ENCODE data around the gene ALKBH2. TPM values are rescaled to one million over a fixed set of nuclear protein-coding genes. Genes with fewer than 3 reads are reported as not detected.

ALKBH2 gene
- total RNA-seq, 2 experiments from 2014 or later, result 12.8 to 14.0 TPM

DNA sequence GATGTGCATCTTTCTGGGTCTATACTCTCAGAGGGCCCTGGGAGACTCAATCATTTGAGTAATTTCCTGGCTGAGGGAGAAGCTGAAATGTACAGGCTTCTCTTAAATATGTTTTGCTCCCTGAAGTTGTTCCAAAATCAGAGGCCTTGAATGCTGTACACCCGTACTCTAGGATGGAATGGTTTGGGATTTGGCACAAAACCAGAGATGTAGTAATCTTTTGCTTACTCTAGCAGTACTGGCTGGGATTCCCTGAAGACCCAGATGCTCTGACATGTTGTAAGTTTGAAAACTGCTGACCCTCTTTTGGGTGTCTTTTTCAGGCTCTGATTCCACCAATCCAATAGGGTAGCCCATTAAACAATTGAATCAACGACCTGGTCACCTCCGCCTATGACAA, 33.5 kb upstream of the ALKBH2 start:
- Histone ChIP-seq H3K27ac (ENCODE audit: low read depth in 1 of 2, low read length in 2 of 2) (no peak overlapping the region), H3K4me3 (ENCODE audit: low read length) (no peak overlapping the region), H3K36me3 (ENCODE audit: insufficient read depth, low read length) (peaks cover 1% of the 10 kb centered on the region), H3K27me3 (ENCODE audit: control insufficient read depth in 1 of 2, insufficient read depth in 2 of 2, low read length in 2 of 2) (no peaks in the 10 kb centered on the region), H3K4me1 (ENCODE audit: insufficient read depth, low read length) (no peaks in the 10 kb centered on the region), H3K9me3 (ENCODE audit: control insufficient read depth in 1 of 2, insufficient read depth in 1 of 2, low read length in 2 of 2) (no peaks in the 10 kb centered on the region)
- Mint-ChIP-seq H3K27me3 (no peaks in the 10 kb centered on the region), H3K36me3 (ENCODE audit: low read depth) (no peaks in the 10 kb centered on the region), H3K9me3 (no peaks in the 10 kb centered on the region), H3K27ac (no peak overlapping the region), H3K4me1 (ENCODE audit: low read depth) (no peaks in the 10 kb centered on the region), H3K4me3 (no peak overlapping the region)
- POLR2A ChIA-PET, result no interaction called here
- ATAC-seq (ENCODE audit: poor library complexity), result no peak
- no peak for DNase-seq
- intact Hi-C loops (cut with DNase I, micrococcal nuclease), result no loop called here
- TF ChIP-seq, protein P1, sequence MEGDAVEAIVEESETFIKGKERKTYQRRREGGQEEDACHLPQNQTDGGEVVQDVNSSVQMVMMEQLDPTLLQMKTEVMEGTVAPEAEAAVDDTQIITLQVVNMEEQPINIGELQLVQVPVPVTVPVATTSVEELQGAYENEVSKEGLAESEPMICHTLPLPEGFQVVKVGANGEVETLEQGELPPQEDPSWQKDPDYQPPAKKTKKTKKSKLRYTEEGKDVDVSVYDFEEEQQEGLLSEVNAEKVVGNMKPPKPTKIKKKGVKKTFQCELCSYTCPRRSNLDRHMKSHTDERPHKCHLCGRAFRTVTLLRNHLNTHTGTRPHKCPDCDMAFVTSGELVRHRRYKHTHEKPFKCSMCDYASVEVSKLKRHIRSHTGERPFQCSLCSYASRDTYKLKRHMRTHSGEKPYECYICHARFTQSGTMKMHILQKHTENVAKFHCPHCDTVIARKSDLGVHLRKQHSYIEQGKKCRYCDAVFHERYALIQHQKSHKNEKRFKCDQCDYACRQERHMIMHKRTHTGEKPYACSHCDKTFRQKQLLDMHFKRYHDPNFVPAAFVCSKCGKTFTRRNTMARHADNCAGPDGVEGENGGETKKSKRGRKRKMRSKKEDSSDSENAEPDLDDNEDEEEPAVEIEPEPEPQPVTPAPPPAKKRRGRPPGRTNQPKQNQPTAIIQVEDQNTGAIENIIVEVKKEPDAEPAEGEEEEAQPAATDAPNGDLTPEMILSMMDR (IDR thresholded peaks at IDR 0.05), result no peak
- CTCF ChIA-PET, result no interaction called here

DNA sequence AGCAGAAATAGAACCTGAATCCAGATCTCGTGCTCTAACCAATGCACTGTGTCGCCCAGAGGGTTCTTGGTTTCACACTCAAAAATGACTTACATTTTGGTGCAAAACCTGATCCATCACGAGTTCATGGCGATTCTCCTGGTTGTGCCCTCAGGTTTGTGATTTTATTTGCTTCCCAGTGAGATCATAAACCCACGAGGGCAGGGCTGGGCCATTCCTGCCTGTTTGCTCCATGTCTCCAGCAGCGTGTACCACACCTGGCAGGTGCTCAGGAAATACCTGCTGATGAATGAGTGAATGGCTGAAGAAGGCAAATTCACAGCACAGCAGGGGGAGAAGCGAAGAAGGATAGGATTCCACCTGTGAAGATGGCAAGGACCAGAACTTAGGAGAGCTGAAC, 32.5 kb upstream of the ALKBH2 start:
- ATAC-seq (ENCODE audit: poor library complexity), result no peak
- Mint-ChIP-seq H3K27me3 (no peaks in the 10 kb centered on the region), H3K36me3 (ENCODE audit: low read depth) (no peaks in the 10 kb centered on the region), H3K27ac (no peak overlapping the region), H3K4me1 (ENCODE audit: low read depth) (no peaks in the 10 kb centered on the region), H3K4me3 (no peak overlapping the region), H3K9me3 (no peaks in the 10 kb centered on the region)
- no peaks in the 10 kb centered on the region for H3K9me3 ChIP-seq (ENCODE audit: control insufficient read depth in 1 of 2, insufficient read depth in 1 of 2, low read length in 2 of 2)
- no peak overlapping the region for H3K4me3 ChIP-seq (ENCODE audit: low read length)
- H3K27ac ChIP-seq (ENCODE audit: low read depth in 1 of 2, low read length in 2 of 2), result no peak overlapping the region
- TF ChIP-seq, protein P1 (IDR thresholded peaks at IDR 0.05), result no peak
- H3K4me1 ChIP-seq (ENCODE audit: insufficient read depth, low read length), result no peaks in the 10 kb centered on the region
- H3K27me3 ChIP-seq (ENCODE audit: control insufficient read depth in 1 of 2, insufficient read depth in 2 of 2, low read length in 2 of 2), result no peaks in the 10 kb centered on the region
- DNase-seq, result no peak
- CTCF ChIA-PET, result interaction anchor here (2.3 kb wide), 1 partner anchor 14 kb away, joined by 6 read pairs; no protein-coding TSS in a partner anchor
- POLR2A ChIA-PET, result no interaction called here
- intact Hi-C loops (cut with DNase I, micrococcal nuclease), result no loop called here
- H3K36me3 ChIP-seq (ENCODE audit: insufficient read depth, low read length), result peaks cover 3% of the 10 kb centered on the region

DNA sequence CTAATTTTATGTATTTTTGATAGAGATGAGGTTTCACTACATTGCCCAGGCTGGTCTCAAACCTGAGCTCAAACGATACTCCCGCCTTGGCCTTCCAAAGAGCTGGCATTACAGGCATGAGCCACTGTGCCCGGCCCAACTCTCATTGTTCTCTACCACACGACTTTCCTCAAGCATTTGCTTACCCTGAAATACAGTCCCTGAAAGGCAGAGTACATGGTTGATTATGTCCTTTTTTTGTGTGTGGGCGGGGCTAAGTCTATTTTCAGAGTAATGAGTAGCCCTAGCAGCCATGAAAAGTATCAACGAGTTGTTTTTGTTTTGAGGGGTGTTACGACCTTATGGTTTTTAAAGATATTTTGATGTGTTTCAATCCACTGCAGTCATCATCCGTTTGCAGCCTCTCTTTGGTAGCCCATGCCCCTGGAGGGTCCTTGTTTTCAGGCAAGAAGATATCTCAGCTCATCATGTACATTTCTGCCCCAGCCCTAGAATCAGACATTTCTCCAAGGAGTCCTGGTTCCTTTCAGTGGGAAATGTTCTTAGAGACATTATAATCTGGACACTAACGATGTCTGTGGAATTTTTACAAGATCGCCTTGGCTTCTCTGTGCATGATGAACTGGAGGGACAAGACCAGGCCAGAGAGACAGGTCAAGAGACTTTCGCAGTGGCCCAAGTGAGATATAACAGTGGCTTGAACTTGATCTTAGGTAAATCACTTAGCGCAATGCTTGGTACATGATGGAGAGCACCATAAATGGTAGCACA, 31.8 kb upstream of the ALKBH2 start:
- DNase-seq, result no peak
- no peaks in the 10 kb centered on the region for H3K27me3 ChIP-seq (ENCODE audit: control insufficient read depth in 1 of 2, insufficient read depth in 2 of 2, low read length in 2 of 2)
- POLR2A ChIA-PET, result no interaction called here
- peaks cover 3% of the 10 kb centered on the region for H3K36me3 ChIP-seq (ENCODE audit: insufficient read depth, low read length)
- intact Hi-C loops (cut with DNase I, micrococcal nuclease), result no loop called here
- no peak overlapping the region for H3K4me3 ChIP-seq (ENCODE audit: low read length)
- CTCF ChIA-PET, result interaction anchor here (2.3 kb wide), 1 partner anchor 13 kb away, joined by 6 read pairs; no protein-coding TSS in a partner anchor
- H3K36me3 Mint-ChIP-seq (ENCODE audit: low read depth), result no peaks in the 10 kb centered on the region
- no peaks in the 10 kb centered on the region for H3K9me3 Mint-ChIP-seq
- no peak overlapping the region for H3K4me3 Mint-ChIP-seq
- no peaks in the 10 kb centered on the region for H3K4me1 Mint-ChIP-seq (ENCODE audit: low read depth)
- H3K27ac Mint-ChIP-seq, result no peak overlapping the region
- H3K9me3 ChIP-seq (ENCODE audit: control insufficient read depth in 1 of 2, insufficient read depth in 1 of 2, low read length in 2 of 2), result no peaks in the 10 kb centered on the region
- no peak for ATAC-seq (ENCODE audit: poor library complexity)
- H3K27ac ChIP-seq (ENCODE audit: low read depth in 1 of 2, low read length in 2 of 2), result no peak overlapping the region
- H3K4me1 ChIP-seq (ENCODE audit: insufficient read depth, low read length), result no peaks in the 10 kb centered on the region
- no peaks in the 10 kb centered on the region for H3K27me3 Mint-ChIP-seq
- TF ChIP-seq, protein P1 (IDR thresholded peaks at IDR 0.05), result no peak

Data from CD4-positive, alpha-beta T cell (primary cell).